Keratinocyte (primary cell): Measurements from ENCODE around the gene PSME4. TPM values are rescaled to one million over a fixed set of nuclear protein-coding genes. Genes with fewer than 3 reads are reported as not detected.
"Not testable (repeated sequence)": the region's sequence is repeated elsewhere in the genome, so short reads cannot be mapped to it uniquely, and the experiment has no call there.

Source experiments
- DNase-seq: peaks from one replicate; pipeline ENCODE4 v3.0.0-alpha.2; 2011; ENCODE audit warnings: low read depth, missing footprints, low spot score
- FAIRE-seq: peaks from 2 replicates; lab custom pipeline; 2011; peaks lifted over from hg19 to GRCh38; lab: Jason Lieb, UNC
- H2AFZ ChIP-seq: 2 replicates; pipeline ENCODE4 v1.6.0; 2012; ENCODE audit warnings: low read length, control low read depth, inconsistent platforms; ENCODE audit not compliant: control insufficient read depth
- H3K27ac ChIP-seq: 2 replicates; pipeline ENCODE4 v1.5.1; 2011; ENCODE audit warnings: low read length; ENCODE audit not compliant: control insufficient read depth, insufficient read depth
- H3K27me3 ChIP-seq: 3 replicates; pipeline ENCODE4 v1.6.0; 2011; ENCODE audit warnings: low read length; ENCODE audit not compliant: control insufficient read depth, insufficient read depth; ENCODE audit errors: extremely low read depth
- H3K36me3 ChIP-seq, 2 experiments: 2 replicates in 1 of 2; 3 replicates in 1 of 2; pipeline ENCODE4 v1.5.1; 2011; ENCODE audit warnings: low read length in 2 of 2, mild to moderate bottlenecking in 1 of 2; ENCODE audit not compliant: control insufficient read depth in 2 of 2, insufficient read depth in 2 of 2; ENCODE audit errors: extremely low read depth in 1 of 2
- H3K4me1 ChIP-seq: 3 replicates; pipeline ENCODE4 v1.5.1; 2011; ENCODE audit warnings: low read length; ENCODE audit not compliant: control insufficient read depth, insufficient read depth; ENCODE audit errors: extremely low read depth
- H3K4me2 ChIP-seq: 3 replicates; pipeline ENCODE4 v1.6.0; 2011; ENCODE audit warnings: low read depth, low read length; ENCODE audit not compliant: control insufficient read depth, insufficient read depth; ENCODE audit errors: extremely low read depth
- H3K4me3 ChIP-seq, 3 experiments: fragments of 200-600 bp in 1 of 3; sonication (generic) in 1 of 3; 2 replicates in 2 of 3; 3 replicates in 1 of 3; pipeline ENCODE4 v1.5.1; 2011 to 2016; ENCODE audit warnings: low read length in 3 of 3, mild to moderate bottlenecking in 3 of 3, control low read depth in 2 of 3, inconsistent platforms in 1 of 3, low read depth in 1 of 3, mixed read lengths in 1 of 3, mixed run types in 1 of 3, moderate library complexity in 1 of 3; ENCODE audit not compliant: control insufficient read depth in 2 of 3, insufficient read depth in 2 of 3; ENCODE audit errors: extremely low read depth in 1 of 3
- H3K79me2 ChIP-seq: 2 replicates; pipeline ENCODE4 v1.6.0; 2012; ENCODE audit warnings: low read length; ENCODE audit not compliant: control insufficient read depth, insufficient read depth
- H3K9ac ChIP-seq: 3 replicates; pipeline ENCODE4 v1.6.0; 2011; ENCODE audit warnings: low read length; ENCODE audit not compliant: control insufficient read depth, insufficient read depth; ENCODE audit errors: extremely low read depth
- H3K9me1 ChIP-seq: 3 replicates; pipeline ENCODE4 v1.6.0; 2011; ENCODE audit warnings: low read length; ENCODE audit not compliant: control insufficient read depth, insufficient read depth; ENCODE audit errors: extremely low read depth
- H3K9me3 ChIP-seq: 2 replicates; pipeline ENCODE4 v1.5.1; 2012; ENCODE audit warnings: low read depth, low read length; ENCODE audit not compliant: control insufficient read depth
- H4K20me1 ChIP-seq: 3 replicates; pipeline ENCODE4 v1.6.0; 2011; ENCODE audit warnings: low read length; ENCODE audit not compliant: control insufficient read depth, insufficient read depth; ENCODE audit errors: extremely low read depth
- EZH2 ChIP-seq: IDR thresholded peaks from one replicate; pipeline ENCODE4 v1.6.1; 2012; ENCODE audit warnings: inconsistent platforms, mild to moderate bottlenecking, low read length, moderate library complexity
- dilution Hi-C: fragments of 300-500 bp; cut with MboI; formaldehyde crosslinking; loops from one replicate; pipeline ENCODE4 v1.7.0; 2020; ENCODE audit warnings: low sequenced_read_pairs; ENCODE audit not compliant: extremely low pct_ligation_motif_present
- polyA plus RNA-seq, 5 experiments: library from polyadenylated mRNA; depleted of rRNA in 3 of 5; stranded (reverse) in 3 of 5; stranded (forward) in 1 of 5; unstranded in 1 of 5; fragments of >200 nt; gene quantifications; 1 replicate in 1 of 5; 2 replicates in 3 of 5; 3 replicates in 1 of 5; pipeline versions ENCODE4 v1.2.1 to v1.2.3, GENCODE V29; 2011 to 2012; ENCODE audit warnings: missing spikeins in 2 of 5, low read depth in 1 of 5, low replicate concordance in 1 of 5
- TF ChIP-seq, protein P1 (sequence below), 3 experiments: IDR thresholded peaks in 1 of 3; conservative IDR thresholded peaks in 1 of 3; optimal IDR thresholded peaks in 1 of 3; 2 replicates in 2 of 3; 3 replicates in 1 of 3; pipeline versions ENCODE3 to v1.5.1; 2011; ENCODE audit warnings: low read length in 3 of 3, mild to moderate bottlenecking in 3 of 3, moderate library complexity in 2 of 3, control low read depth in 1 of 3, inconsistent platforms in 1 of 3; ENCODE audit not compliant: insufficient read depth in 2 of 3; ENCODE audit errors: extremely low read depth in 1 of 3

The PSME4 gene
- polyA plus RNA-seq, 1 donor (not counting 4 experiments of a cell fraction or from before 2014, with no cell fraction given), result 59.4 TPM

DNA sequence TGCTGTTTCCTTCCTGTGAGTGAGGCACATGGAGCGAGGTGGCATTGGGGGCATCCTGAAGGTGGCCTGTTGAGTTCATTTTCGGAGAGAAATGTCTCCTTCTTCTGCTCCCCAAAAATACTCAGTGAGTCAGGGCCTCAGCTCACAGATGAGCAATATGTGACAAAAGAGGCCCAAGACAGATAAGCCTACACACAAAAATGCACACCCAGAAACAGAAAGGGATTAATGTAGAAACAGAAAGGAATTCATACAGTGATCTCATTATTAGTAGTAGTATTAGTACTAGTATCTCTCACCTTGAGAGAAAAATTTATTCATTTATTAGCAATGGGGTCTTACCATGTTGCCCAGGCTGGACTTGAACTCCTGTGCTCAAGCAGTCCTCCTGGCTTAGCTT is 116.1 kb downstream of the PSME4 start:
- Histone ChIP-seq H3K9me3 (no peaks in the 10 kb centered on the region), H4K20me1 (no peaks in the 10 kb centered on the region), H3K9me1 (no peaks in the 10 kb centered on the region), H3K27me3 (no peaks in the 10 kb centered on the region), H3K9ac (no peak overlapping the region), H3K4me1 (no peaks in the 10 kb centered on the region), H3K27ac (no peak overlapping the region), H3K4me3 (no peak overlapping the region), H3K79me2 (no peaks in the 10 kb centered on the region), H3K36me3 (peaks cover 10 to 14% of the 10 kb centered on the region in 2 experiments), H2AFZ (no peak overlapping the region), H3K4me2 (no peak overlapping the region)
- FAIRE-seq, result no peak
- DNase-seq, result no peak
- dilution Hi-C loops, result no loop called here
- no peak for TF ChIP-seq EZH2
- TF ChIP-seq, protein P1, sequence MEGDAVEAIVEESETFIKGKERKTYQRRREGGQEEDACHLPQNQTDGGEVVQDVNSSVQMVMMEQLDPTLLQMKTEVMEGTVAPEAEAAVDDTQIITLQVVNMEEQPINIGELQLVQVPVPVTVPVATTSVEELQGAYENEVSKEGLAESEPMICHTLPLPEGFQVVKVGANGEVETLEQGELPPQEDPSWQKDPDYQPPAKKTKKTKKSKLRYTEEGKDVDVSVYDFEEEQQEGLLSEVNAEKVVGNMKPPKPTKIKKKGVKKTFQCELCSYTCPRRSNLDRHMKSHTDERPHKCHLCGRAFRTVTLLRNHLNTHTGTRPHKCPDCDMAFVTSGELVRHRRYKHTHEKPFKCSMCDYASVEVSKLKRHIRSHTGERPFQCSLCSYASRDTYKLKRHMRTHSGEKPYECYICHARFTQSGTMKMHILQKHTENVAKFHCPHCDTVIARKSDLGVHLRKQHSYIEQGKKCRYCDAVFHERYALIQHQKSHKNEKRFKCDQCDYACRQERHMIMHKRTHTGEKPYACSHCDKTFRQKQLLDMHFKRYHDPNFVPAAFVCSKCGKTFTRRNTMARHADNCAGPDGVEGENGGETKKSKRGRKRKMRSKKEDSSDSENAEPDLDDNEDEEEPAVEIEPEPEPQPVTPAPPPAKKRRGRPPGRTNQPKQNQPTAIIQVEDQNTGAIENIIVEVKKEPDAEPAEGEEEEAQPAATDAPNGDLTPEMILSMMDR (optimal IDR thresholded peaks at IDR 0.05 in 1 of 3, IDR thresholded peaks at IDR 0.05 in 1 of 3, conservative IDR thresholded peaks at IDR 0.05 in 1 of 3; ENCODE audit: extremely low read depth in 1 of 3, insufficient read depth in 2 of 3, low read length in 3 of 3), result no peak

DNA sequence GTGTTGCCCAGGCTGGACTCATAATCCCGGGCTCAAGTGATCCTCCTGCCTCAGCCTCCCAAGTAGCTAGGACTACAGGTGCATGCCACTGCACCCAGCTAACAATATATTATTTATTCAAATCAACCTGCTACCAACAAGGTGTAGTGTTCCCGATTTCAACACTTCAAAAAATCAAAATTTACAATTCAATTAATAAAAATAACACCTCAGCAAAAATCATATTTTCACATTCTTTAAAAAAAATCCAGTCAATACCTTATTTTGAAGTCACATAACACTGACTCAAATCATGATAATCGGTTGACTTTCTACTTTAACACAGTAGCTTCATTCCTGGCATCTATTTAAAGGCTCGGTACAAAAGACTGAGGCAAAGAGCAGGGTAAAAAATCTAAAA is 118.3 kb downstream of the PSME4 start:
- Histone ChIP-seq H3K4me3 (no peak overlapping the region), H3K27ac (no peak overlapping the region), H3K27me3 (no peaks in the 10 kb centered on the region), H3K36me3 (peaks cover 13 to 14% of the 10 kb centered on the region in 2 experiments), H3K4me2 (no peak overlapping the region), H3K9ac (no peak overlapping the region), H3K4me1 (no peaks in the 10 kb centered on the region), H3K9me1 (no peaks in the 10 kb centered on the region), H3K9me3 (no peaks in the 10 kb centered on the region), H2AFZ (no peak overlapping the region), H3K79me2 (no peaks in the 10 kb centered on the region), H4K20me1 (no peaks in the 10 kb centered on the region)
- no peak for TF ChIP-seq EZH2
- TF ChIP-seq, protein P1 (optimal IDR thresholded peaks at IDR 0.05 in 1 of 3, IDR thresholded peaks at IDR 0.05 in 1 of 3, conservative IDR thresholded peaks at IDR 0.05 in 1 of 3; ENCODE audit: extremely low read depth in 1 of 3, insufficient read depth in 2 of 3, low read length in 3 of 3), result no peak
- dilution Hi-C loops, result no loop called here
- no peak for FAIRE-seq
- no peak for DNase-seq

DNA sequence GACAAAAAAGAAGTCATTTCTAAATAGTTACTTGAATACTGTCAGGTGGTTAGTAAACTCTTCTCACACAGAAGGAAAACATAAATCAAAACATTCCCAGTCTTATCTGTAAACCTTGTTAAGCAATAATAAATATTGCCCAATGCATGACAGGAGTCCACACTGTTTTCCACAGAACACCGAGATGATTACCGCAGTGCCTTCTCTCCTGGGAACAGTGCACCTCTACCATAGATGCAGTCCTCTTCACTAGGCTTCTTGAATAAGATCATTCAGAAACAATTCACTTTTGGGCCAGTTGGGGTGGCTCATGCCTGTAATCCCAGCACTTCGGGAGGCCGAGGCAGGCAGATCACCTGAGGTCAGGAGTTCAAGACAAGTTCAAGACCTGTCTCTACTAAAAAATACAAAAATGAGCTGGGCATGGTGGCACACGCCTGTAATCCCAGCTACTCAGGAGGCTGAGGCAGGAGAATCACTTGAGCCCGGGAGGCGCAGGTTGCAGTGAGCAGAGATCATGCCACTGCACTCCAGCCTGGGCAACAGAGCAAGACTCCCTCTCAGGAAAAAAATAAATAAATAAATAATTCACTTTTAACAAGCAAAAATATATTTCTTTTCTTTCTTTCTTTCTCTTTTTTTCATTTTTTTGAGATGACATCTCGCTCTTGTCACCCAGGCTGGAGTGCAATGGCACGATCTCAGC is 119.6 kb downstream of the PSME4 start:
- H3K27ac ChIP-seq, dilution Hi-C loops, H2AFZ ChIP-seq, H3K4me3 ChIP-seq, H3K27me3 ChIP-seq, FAIRE-seq, H3K9me3 ChIP-seq, H3K79me2 ChIP-seq, DNase-seq, H3K9ac ChIP-seq, H3K4me2 ChIP-seq, H4K20me1 ChIP-seq, H3K4me1 ChIP-seq, H3K9me1 ChIP-seq: not testable (repeated sequence)
- H3K36me3 ChIP-seq, result peaks cover 13 to 14% of the 10 kb centered on the region in 2 experiments
